NT2/D1 (cell line): ENCODE results near the gene ZNF487.
"Not testable (repeated sequence)": the region's sequence is repeated elsewhere in the genome, so short reads cannot be mapped to it uniquely, and the experiment has no call there.

Experiments
- DNase-seq: peaks from one replicate; pipeline ENCODE4 v3.0.0-alpha.2; 2011; ENCODE audit warnings: low read depth, low spot score
- H3K27me3 ChIP-seq: 2 replicates; pipeline ENCODE4 v1.6.0; 2011; ENCODE audit warnings: mild to moderate bottlenecking; ENCODE audit not compliant: insufficient read length, insufficient read depth
- H3K36me3 ChIP-seq: 2 replicates; pipeline ENCODE4 v1.6.1; 2011; ENCODE audit warnings: mild to moderate bottlenecking, low read length, mixed read lengths; ENCODE audit not compliant: insufficient read depth, insufficient read length
- H3K4me1 ChIP-seq: 2 replicates; pipeline ENCODE4 v1.5.1; 2011; ENCODE audit not compliant: insufficient read depth, insufficient read length
- H3K4me3 ChIP-seq: 2 replicates; pipeline ENCODE4 v1.5.1; 2011; ENCODE audit warnings: low read depth; ENCODE audit not compliant: insufficient read length
- H3K9ac ChIP-seq: 2 replicates; pipeline ENCODE4 v1.6.0; 2011; ENCODE audit warnings: low read depth; ENCODE audit not compliant: insufficient read length
- H3K9me3 ChIP-seq: 2 replicates; pipeline ENCODE4 v1.5.1; 2011; ENCODE audit warnings: mild to moderate bottlenecking, low read length; ENCODE audit not compliant: insufficient read depth
- SUZ12 ChIP-seq: IDR thresholded peaks from 2 replicates; pipeline ENCODE4 v1.6.1; 2011; ENCODE audit not compliant: insufficient read length, insufficient read depth; ENCODE audit errors: extremely low read depth
- YY1 ChIP-seq: IDR thresholded peaks from 2 replicates; pipeline ENCODE4 v1.6.1; 2011; ENCODE audit not compliant: insufficient read length, insufficient read depth
- ZNF274 ChIP-seq: IDR thresholded peaks from 2 replicates; pipeline ENCODE4 v1.6.1; 2011; ENCODE audit warnings: mild to moderate bottlenecking, low read depth, low read length

The ZNF487 gene

GRCh38 chr10:43417950-43418768 lies 18.8 kb upstream of the ZNF487 start:
- TF ChIP-seq ZNF274 (no peak), SUZ12 (no peak), YY1 (no peak)
- no peaks in the 10 kb centered on the region for H3K27me3 ChIP-seq
- H3K9me3 ChIP-seq, result peaks cover 4% of the 10 kb centered on the region; the same call in 1 of the 2 replicates
- no peak overlapping the region for H3K9ac ChIP-seq
- H3K36me3 ChIP-seq, result no peaks in the 10 kb centered on the region
- no peak overlapping the region for H3K4me3 ChIP-seq
- H3K4me1 ChIP-seq, result no peaks in the 10 kb centered on the region
- no peak for DNase-seq

GRCh38 chr10:43419997-43420368 lies 16.9 kb upstream of the ZNF487 start:
- no peaks in the 10 kb centered on the region for H3K36me3 ChIP-seq
- no peak for TF ChIP-seq YY1
- no peak for TF ChIP-seq ZNF274
- no peak for TF ChIP-seq SUZ12
- no peaks in the 10 kb centered on the region for H3K27me3 ChIP-seq
- no peaks in the 10 kb centered on the region for H3K4me1 ChIP-seq
- peaks cover 4% of the 10 kb centered on the region; the same call in 1 of the 2 replicates for H3K9me3 ChIP-seq
- H3K4me3 ChIP-seq, result no peak overlapping the region
- DNase-seq, result no peak
- peak overlapping the region; percentile 56 for H3K9ac ChIP-seq

GRCh38 chr10:43420369-43421200 lies 16.3 kb upstream of the ZNF487 start:
- H3K9me3 ChIP-seq, result peaks cover 4% of the 10 kb centered on the region; the same call in 1 of the 2 replicates
- peak overlapping the region; percentile 40 for H3K4me3 ChIP-seq
- H3K4me1 ChIP-seq, result no peaks in the 10 kb centered on the region
- no peak for DNase-seq
- no peak for TF ChIP-seq SUZ12
- no peak for TF ChIP-seq YY1
- no peak for TF ChIP-seq ZNF274
- H3K27me3 ChIP-seq, result no peaks in the 10 kb centered on the region
- H3K9ac ChIP-seq, result peak overlapping the region; percentile 75
- H3K36me3 ChIP-seq, result no peaks in the 10 kb centered on the region

- no peak for DNase-seq
- Histone ChIP-seq H3K9me3 (peaks cover 4% of the 10 kb centered on the region; the same call in 1 of the 2 replicates), H3K9ac (peak overlapping the region; percentile 75), H3K36me3 (no peaks in the 10 kb centered on the region), H3K4me3 (peak overlapping the region; percentile 40), H3K4me1 (no peaks in the 10 kb centered on the region), H3K27me3 (no peaks in the 10 kb centered on the region)
- TF ChIP-seq YY1 (no peak), ZNF274 (no peak), SUZ12 (no peak)
Measured at GRCh38 chr10:43421201-43421507, 15.8 kb upstream of the ZNF487 start.

- Histone ChIP-seq H3K4me3 (no peak overlapping the region), H3K36me3 (no peaks in the 10 kb centered on the region), H3K9me3 (peaks cover 4% of the 10 kb centered on the region; the same call in 1 of the 2 replicates), H3K9ac (no peak overlapping the region), H3K4me1 (no peaks in the 10 kb centered on the region), H3K27me3 (no peaks in the 10 kb centered on the region)
- TF ChIP-seq SUZ12, result no peak
- no peak for TF ChIP-seq ZNF274
- no peak for TF ChIP-seq YY1
- no peak for DNase-seq
Measured at GRCh38 chr10:43421519-43421918, 15.4 kb upstream of the ZNF487 start.

GRCh38 chr10:43421944-43422343 lies 15.0 kb upstream of the ZNF487 start:
- not testable (repeated sequence) for H3K4me1 ChIP-seq, H3K9me3 ChIP-seq, H3K36me3 ChIP-seq, H3K9ac ChIP-seq, H3K4me3 ChIP-seq, H3K27me3 ChIP-seq, DNase-seq

GRCh38 chr10:43424416-43424815 lies 12.5 kb upstream of the ZNF487 start:
- H3K9ac ChIP-seq, result no peak overlapping the region
- H3K4me3 ChIP-seq, result no peak overlapping the region
- H3K4me1 ChIP-seq, result no peaks in the 10 kb centered on the region
- DNase-seq, result no peak
- no peak for TF ChIP-seq YY1
- TF ChIP-seq SUZ12, result no peak
- TF ChIP-seq ZNF274, result no peak
- no peaks in the 10 kb centered on the region for H3K36me3 ChIP-seq
- H3K9me3 ChIP-seq, result 0 out of 2 replicates have a peak, but pooled peaks cover 4% of the 10 kb centered on the region
- H3K27me3 ChIP-seq, result no peaks in the 10 kb centered on the region

GRCh38 chr10:43426476-43426875 lies 10.4 kb upstream of the ZNF487 start:
- not testable (repeated sequence) for H3K9me3 ChIP-seq, DNase-seq, H3K9ac ChIP-seq, H3K27me3 ChIP-seq, H3K4me3 ChIP-seq, H3K36me3 ChIP-seq, H3K4me1 ChIP-seq
